ENCODE data around the gene PLCB4.

DNA sequence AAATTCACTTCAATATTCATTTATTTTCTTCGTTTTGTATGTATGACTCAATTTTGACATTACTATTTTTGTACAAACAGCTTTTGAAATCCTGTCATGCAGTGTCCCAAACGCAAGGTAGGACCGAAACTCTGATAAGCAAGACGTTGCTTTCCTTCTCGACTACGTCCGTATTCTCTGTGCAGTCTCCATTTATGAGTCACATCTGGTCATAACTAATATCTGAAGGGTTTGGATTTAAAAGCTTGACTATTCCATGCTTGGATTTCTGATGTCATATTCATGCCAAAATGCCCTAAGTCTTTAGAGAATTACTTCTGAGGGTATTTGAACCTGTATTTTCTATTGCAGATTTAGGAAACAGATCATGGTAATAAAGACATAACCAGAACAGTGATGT, 407.8 kb downstream of the PLCB4 start:
- TF ChIP-seq, protein P1, sequence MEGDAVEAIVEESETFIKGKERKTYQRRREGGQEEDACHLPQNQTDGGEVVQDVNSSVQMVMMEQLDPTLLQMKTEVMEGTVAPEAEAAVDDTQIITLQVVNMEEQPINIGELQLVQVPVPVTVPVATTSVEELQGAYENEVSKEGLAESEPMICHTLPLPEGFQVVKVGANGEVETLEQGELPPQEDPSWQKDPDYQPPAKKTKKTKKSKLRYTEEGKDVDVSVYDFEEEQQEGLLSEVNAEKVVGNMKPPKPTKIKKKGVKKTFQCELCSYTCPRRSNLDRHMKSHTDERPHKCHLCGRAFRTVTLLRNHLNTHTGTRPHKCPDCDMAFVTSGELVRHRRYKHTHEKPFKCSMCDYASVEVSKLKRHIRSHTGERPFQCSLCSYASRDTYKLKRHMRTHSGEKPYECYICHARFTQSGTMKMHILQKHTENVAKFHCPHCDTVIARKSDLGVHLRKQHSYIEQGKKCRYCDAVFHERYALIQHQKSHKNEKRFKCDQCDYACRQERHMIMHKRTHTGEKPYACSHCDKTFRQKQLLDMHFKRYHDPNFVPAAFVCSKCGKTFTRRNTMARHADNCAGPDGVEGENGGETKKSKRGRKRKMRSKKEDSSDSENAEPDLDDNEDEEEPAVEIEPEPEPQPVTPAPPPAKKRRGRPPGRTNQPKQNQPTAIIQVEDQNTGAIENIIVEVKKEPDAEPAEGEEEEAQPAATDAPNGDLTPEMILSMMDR (IDR thresholded peaks at IDR 0.05): no peak
- TF ChIP-seq EZH2 (IDR thresholded peaks at IDR 0.05) (no peak), EZH2phosphoT487 (IDR thresholded peaks at IDR 0.05) (no peak)
